ENCODE results near the gene NOS1AP. TPM values are rescaled to one million over a fixed set of nuclear protein-coding genes. Genes with fewer than 3 reads are reported as not detected.

The NOS1AP gene
- polyA plus RNA-seq, 3 donors, result 0.12 TPM; not detected in 2

DNA sequence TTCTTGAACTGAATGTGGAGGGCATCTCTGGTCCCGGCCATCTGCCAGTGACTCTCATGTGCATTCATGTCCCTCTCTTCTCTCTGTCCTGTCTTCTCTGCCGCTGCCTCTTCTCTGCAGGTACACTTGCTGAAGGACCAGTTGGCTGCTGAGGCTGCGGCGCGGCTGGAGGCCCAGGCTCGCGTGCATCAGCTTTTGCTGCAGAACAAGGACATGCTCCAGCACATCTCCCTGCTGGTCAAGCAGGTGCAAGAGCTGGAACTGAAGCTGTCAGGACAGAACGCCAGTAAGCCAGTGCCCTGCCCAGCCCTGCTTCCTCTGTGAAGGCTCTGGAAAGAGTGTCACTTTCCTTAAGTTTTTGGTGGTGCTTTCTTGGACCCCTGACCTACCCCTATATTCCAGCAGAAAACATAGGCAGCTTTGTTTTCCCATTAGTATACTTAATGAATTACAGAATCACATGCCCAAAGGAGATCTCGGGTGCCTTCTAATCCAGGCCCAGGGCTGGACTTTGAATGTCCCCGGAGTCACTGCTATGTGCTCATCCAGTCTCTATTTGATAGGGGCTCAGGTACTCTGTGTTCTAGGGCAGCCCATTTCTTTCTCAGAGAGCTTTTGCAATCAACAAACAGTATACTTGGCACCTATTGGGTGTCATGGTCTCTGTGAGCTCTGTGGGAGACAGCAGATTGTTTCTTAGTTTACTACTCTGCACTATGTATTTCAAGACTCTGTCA, 296.0 kb downstream of the NOS1AP start:
- no peak overlapping the region for H2AFZ ChIP-seq (ENCODE audit: insufficient read depth, low read depth, low read length, poor library complexity, severe bottlenecking)
- no peak overlapping the region for H3K4me3 ChIP-seq (replicated peaks in 1 of 3; ENCODE audit: low read depth in 2 of 3, low read length in 3 of 3)
- no peak overlapping the region for H3K4me2 ChIP-seq (replicated peaks; ENCODE audit: extremely low read depth, low read length, poor library complexity, severe bottlenecking)
- H3K9me3 Mint-ChIP-seq, result peaks cover 0 to 2% (median 0%) of the 10 kb centered on the region in 7 donors
- H3K27ac Mint-ChIP-seq, result peak overlapping the region in 1 of 7 donors; percentile 73
- no peaks in the 10 kb centered on the region for H4K20me1 ChIP-seq (ENCODE audit: insufficient read depth, low read length)
- 97% methylated on average over 9 of the region's 10 CpGs for WGBS (ENCODE audit: insufficient coverage)
- H3K9ac ChIP-seq (ENCODE audit: insufficient read depth, low read length, poor library complexity, severe bottlenecking), result no peak overlapping the region
- H3K4me3 Mint-ChIP-seq, result no peak overlapping the region
- H3K4me1 ChIP-seq (ENCODE audit: control insufficient read depth in 1 of 2, insufficient read depth in 2 of 2, low read length in 2 of 2), result no peaks in the 10 kb centered on the region
- H3K9me3 ChIP-seq (replicated peaks in 1 of 2; ENCODE audit: control insufficient read depth in 1 of 2, insufficient read depth in 1 of 2, low read length in 2 of 2), result no peaks in the 10 kb centered on the region
- H3K27me3 ChIP-seq (ENCODE audit: control insufficient read depth in 2 of 2, insufficient read depth in 2 of 2, low read length in 2 of 2), result no peaks in the 10 kb centered on the region
- peaks cover 0 to 5% of the 10 kb centered on the region in 2 donors for H3K36me3 ChIP-seq (replicated peaks in 1 of 2; ENCODE audit: control insufficient read depth in 1 of 2, insufficient read depth in 2 of 2, low read length in 2 of 2)
- H3K79me2 ChIP-seq (ENCODE audit: insufficient read depth, low read length), result no peaks in the 10 kb centered on the region
- H3K36me3 Mint-ChIP-seq, result peaks cover 0 to 9% of the 10 kb centered on the region in 2 donors
- no peak for DNase-seq
- H3K27ac ChIP-seq (ENCODE audit: low read depth in 1 of 2, low read length in 2 of 2), result no peak overlapping the region
- peaks cover 0 to 5% (median 2%) of the 10 kb centered on the region in 3 donors for H3K27me3 Mint-ChIP-seq (ENCODE audit: low read depth in 3 of 3)
- peaks cover 4% of the 10 kb centered on the region for H3K4me1 Mint-ChIP-seq
- intact Hi-C loops (cut with micrococcal nuclease), result no loop called here
- TF ChIP-seq, protein P1, sequence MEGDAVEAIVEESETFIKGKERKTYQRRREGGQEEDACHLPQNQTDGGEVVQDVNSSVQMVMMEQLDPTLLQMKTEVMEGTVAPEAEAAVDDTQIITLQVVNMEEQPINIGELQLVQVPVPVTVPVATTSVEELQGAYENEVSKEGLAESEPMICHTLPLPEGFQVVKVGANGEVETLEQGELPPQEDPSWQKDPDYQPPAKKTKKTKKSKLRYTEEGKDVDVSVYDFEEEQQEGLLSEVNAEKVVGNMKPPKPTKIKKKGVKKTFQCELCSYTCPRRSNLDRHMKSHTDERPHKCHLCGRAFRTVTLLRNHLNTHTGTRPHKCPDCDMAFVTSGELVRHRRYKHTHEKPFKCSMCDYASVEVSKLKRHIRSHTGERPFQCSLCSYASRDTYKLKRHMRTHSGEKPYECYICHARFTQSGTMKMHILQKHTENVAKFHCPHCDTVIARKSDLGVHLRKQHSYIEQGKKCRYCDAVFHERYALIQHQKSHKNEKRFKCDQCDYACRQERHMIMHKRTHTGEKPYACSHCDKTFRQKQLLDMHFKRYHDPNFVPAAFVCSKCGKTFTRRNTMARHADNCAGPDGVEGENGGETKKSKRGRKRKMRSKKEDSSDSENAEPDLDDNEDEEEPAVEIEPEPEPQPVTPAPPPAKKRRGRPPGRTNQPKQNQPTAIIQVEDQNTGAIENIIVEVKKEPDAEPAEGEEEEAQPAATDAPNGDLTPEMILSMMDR (IDR thresholded peaks at IDR 0.05), result no peak

DNA sequence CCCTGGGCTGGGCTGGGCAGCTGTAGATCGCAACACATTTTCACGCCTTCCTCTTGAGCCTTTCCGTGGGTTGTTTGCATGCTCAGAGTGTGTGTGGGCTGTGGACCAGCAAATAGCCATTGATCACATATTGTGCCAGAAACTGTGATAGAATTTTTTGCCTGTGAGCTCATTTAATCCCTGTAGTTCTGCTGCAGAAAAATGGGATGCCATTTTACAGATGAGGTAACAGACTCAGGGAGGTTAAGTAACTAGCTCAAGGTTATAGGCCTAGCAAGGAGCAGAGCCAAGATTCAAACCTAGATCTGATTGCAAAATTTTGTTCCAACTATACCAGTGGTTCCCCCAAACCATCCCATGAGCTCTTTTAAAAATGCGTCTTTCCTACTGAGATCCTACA, 296.7 kb downstream of the NOS1AP start:
- TF ChIP-seq, protein P1 (IDR thresholded peaks at IDR 0.05), result no peak
- Mint-ChIP-seq H3K9me3 (peaks cover 0 to 2% (median 0%) of the 10 kb centered on the region in 7 donors), H3K4me1 (peaks cover 4% of the 10 kb centered on the region), H3K27me3 (ENCODE audit: low read depth in 3 of 3) (peaks cover 0 to 3% (median 2%) of the 10 kb centered on the region in 3 donors), H3K4me3 (no peak overlapping the region), H3K36me3 (peaks cover 0 to 9% of the 10 kb centered on the region in 2 donors), H3K27ac (no peak overlapping the region)
- intact Hi-C loops (cut with micrococcal nuclease), result no loop called here
- Histone ChIP-seq H3K27me3 (ENCODE audit: control insufficient read depth in 2 of 2, insufficient read depth in 2 of 2, low read length in 2 of 2) (no peaks in the 10 kb centered on the region), H3K36me3 (replicated peaks in 1 of 2; ENCODE audit: control insufficient read depth in 1 of 2, insufficient read depth in 2 of 2, low read length in 2 of 2) (peaks cover 0 to 5% of the 10 kb centered on the region in 2 donors), H3K9me3 (replicated peaks in 1 of 2; ENCODE audit: control insufficient read depth in 1 of 2, insufficient read depth in 1 of 2, low read length in 2 of 2) (no peaks in the 10 kb centered on the region), H3K4me3 (replicated peaks in 1 of 3; ENCODE audit: low read depth in 2 of 3, low read length in 3 of 3) (no peak overlapping the region), H3K9ac (ENCODE audit: insufficient read depth, low read length, poor library complexity, severe bottlenecking) (no peak overlapping the region), H4K20me1 (ENCODE audit: insufficient read depth, low read length) (no peaks in the 10 kb centered on the region), H3K79me2 (ENCODE audit: insufficient read depth, low read length) (no peaks in the 10 kb centered on the region), H3K27ac (ENCODE audit: low read depth in 1 of 2, low read length in 2 of 2) (no peak overlapping the region), H3K4me2 (replicated peaks; ENCODE audit: extremely low read depth, low read length, poor library complexity, severe bottlenecking) (no peak overlapping the region), H3K4me1 (ENCODE audit: control insufficient read depth in 1 of 2, insufficient read depth in 2 of 2, low read length in 2 of 2) (no peaks in the 10 kb centered on the region), H2AFZ (ENCODE audit: insufficient read depth, low read depth, low read length, poor library complexity, severe bottlenecking) (no peak overlapping the region)
- DNase-seq, result no peak
- no CpG with 5 or more reads among the region's 4 CpGs for WGBS (ENCODE audit: insufficient coverage)
